Measurements from ENCODE around the gene NXN.
"Not testable (repeated sequence)": the region's sequence is repeated elsewhere in the genome, so short reads cannot be mapped to it uniquely, and the experiment has no call there.

The NXN gene

GRCh38 chr17:867896-868489 lies 111.6 kb downstream of the NXN start:
- no peak for DNase-seq

- DNase-seq, result not testable (repeated sequence)
These were observed 112.3 kb downstream of the NXN start for GRCh38 chr17:867238-867637.

- DNase-seq, result no peak
These were observed 112.9 kb downstream of the NXN start for GRCh38 chr17:866568-867103.

GRCh38 chr17:864315-864714 lies 115.3 kb downstream of the NXN start:
- DNase-seq, result no peak

- DNase-seq, result no peak
These were observed 115.7 kb downstream of the NXN start for GRCh38 chr17:863880-864279.

- DNase-seq, result no peak
These were observed 117.0 kb downstream of the NXN start for GRCh38 chr17:862582-862981.

- no peak for DNase-seq
These were observed 118.2 kb downstream of the NXN start for GRCh38 chr17:861364-861763.

GRCh38 chr17:860805-861204 lies 118.8 kb downstream of the NXN start:
- DNase-seq, result no peak

GRCh38 chr17:859824-860195 lies 119.8 kb downstream of the NXN start:
- DNase-seq, result no peak

- no peak for DNase-seq
These were observed 120.3 kb downstream of the NXN start for GRCh38 chr17:859061-859823.

- DNase-seq, result no peak
These were observed 123.4 kb downstream of the NXN start for GRCh38 chr17:856149-856548.

GRCh38 chr17:855569-855968 lies 124.0 kb downstream of the NXN start:
- DNase-seq, result no peak

GRCh38 chr17:852850-853249 lies 126.7 kb downstream of the NXN start:
- DNase-seq, result not testable (repeated sequence)

GRCh38 chr17:852349-852748 lies 127.2 kb downstream of the NXN start:
- DNase-seq, result no peak

GRCh38 chr17:851924-852323 lies 127.7 kb downstream of the NXN start:
- no peak for DNase-seq

GRCh38 chr17:850851-851763 lies 128.5 kb downstream of the NXN start:
- DNase-seq, result no peak

- DNase-seq, result no peak
These were observed 129.3 kb downstream of the NXN start for GRCh38 chr17:850086-850850.

- no peak for DNase-seq
These were observed 131.2 kb downstream of the NXN start for GRCh38 chr17:848402-848801.

GRCh38 chr17:846901-847843 lies 132.4 kb downstream of the NXN start:
- no peak for DNase-seq

- peak in 3 of 58 donors; percentile 2 to 16 (median 5) for DNase-seq
These were observed 138.3 kb downstream of the NXN start for GRCh38 chr17:841313-841712.

Measured in anterior cingulate cortex (tissue), 58 donors.